Measurements from ENCODE around the gene HDAC2.

Gene HDAC2

GRCh38 chr6:113908801-113909200 lies 62.1 kb downstream of the HDAC2 start:
- TF ChIP-seq TSHZ2 (CRISPR knock-in tag; IDR thresholded peaks at IDR 0.05), result no peak
- no peak for TF ChIP-seq ZNF565 (CRISPR knock-in tag; conservative IDR thresholded peaks at IDR 0.05; ENCODE audit: low read depth)
- no peak for ATAC-seq

- ATAC-seq, result no peak
- TF ChIP-seq ZNF70 (CRISPR knock-in tag; IDR thresholded peaks at IDR 0.05) (no peak), CSDC2 (CRISPR knock-in tag; IDR thresholded peaks at IDR 0.05) (no peak), POU6F1 (CRISPR knock-in tag; IDR thresholded peaks at IDR 0.05; ENCODE audit: borderline replicate concordance, low read depth) (no peak), ZFP30 (CRISPR knock-in tag; IDR thresholded peaks at IDR 0.05) (no peak), CSRNP3 (CRISPR knock-in tag; IDR thresholded peaks at IDR 0.05) (no peak), BACH2 (CRISPR knock-in tag; IDR thresholded peaks at IDR 0.05; ENCODE audit: borderline replicate concordance) (no peak), GLIS3 (CRISPR knock-in tag; IDR thresholded peaks at IDR 0.05) (no peak)
Observed at GRCh38 chr6:113907102-113907815, 63.7 kb downstream of the HDAC2 start.

GRCh38 chr6:113903666-113904330 lies 67.2 kb downstream of the HDAC2 start:
- no peak for TF ChIP-seq ARNTL (CRISPR knock-in tag; IDR thresholded peaks at IDR 0.05; ENCODE audit: borderline replicate concordance, low read depth)
- no peak for TF ChIP-seq BACH2 (CRISPR knock-in tag; IDR thresholded peaks at IDR 0.05; ENCODE audit: borderline replicate concordance)
- no peak for TF ChIP-seq CREB5 (CRISPR knock-in tag; IDR thresholded peaks at IDR 0.05; ENCODE audit: low read depth)
- no peak for TF ChIP-seq CSDC2 (CRISPR knock-in tag; IDR thresholded peaks at IDR 0.05)
- TF ChIP-seq ZFP3 (CRISPR knock-in tag; IDR thresholded peaks at IDR 0.05), result no peak
- TF ChIP-seq POU6F1 (CRISPR knock-in tag; IDR thresholded peaks at IDR 0.05; ENCODE audit: borderline replicate concordance, low read depth), result no peak
- no peak for TF ChIP-seq ZNF565 (CRISPR knock-in tag; conservative IDR thresholded peaks at IDR 0.05; ENCODE audit: low read depth)
- no peak for TF ChIP-seq ZC3H10 (CRISPR knock-in tag; IDR thresholded peaks at IDR 0.05)
- no peak for TF ChIP-seq OSR1 (CRISPR knock-in tag; IDR thresholded peaks at IDR 0.05)
- no peak for TF ChIP-seq ZFP30 (CRISPR knock-in tag; IDR thresholded peaks at IDR 0.05)
- no peak for TF ChIP-seq TOX (CRISPR knock-in tag; IDR thresholded peaks at IDR 0.05; ENCODE audit: borderline replicate concordance)
- no peak for TF ChIP-seq GLIS3 (CRISPR knock-in tag; IDR thresholded peaks at IDR 0.05)
- no peak for TF ChIP-seq SNAI2 (CRISPR knock-in tag; IDR thresholded peaks at IDR 0.05)
- no peak for TF ChIP-seq PPARA (CRISPR knock-in tag; IDR thresholded peaks at IDR 0.05; ENCODE audit: borderline replicate concordance)
- no peak for TF ChIP-seq ESRRG (CRISPR knock-in tag; IDR thresholded peaks at IDR 0.05)
- no peak for TF ChIP-seq PATZ1 (CRISPR knock-in tag; IDR thresholded peaks at IDR 0.05; ENCODE audit: borderline replicate concordance)
- TF ChIP-seq RARB (CRISPR knock-in tag; IDR thresholded peaks at IDR 0.05), result no peak
- TF ChIP-seq CSRNP3 (CRISPR knock-in tag; IDR thresholded peaks at IDR 0.05), result no peak
- no peak for TF ChIP-seq ZNF70 (CRISPR knock-in tag; IDR thresholded peaks at IDR 0.05)
- TF ChIP-seq ISL1 (CRISPR knock-in tag; IDR thresholded peaks at IDR 0.05), result no peak
- ATAC-seq, result no peak

Measured in SK-N-SH treated with all-trans-retinoic acid at 6 μM for 48 hours (cell line).